Psoas muscle (tissue), 8 donors: ENCODE measurements around the gene MYO9B. TPM values are rescaled to one million over a fixed set of nuclear protein-coding genes. Genes with fewer than 3 reads are reported as not detected.
A peak's percentile ranks its signal among the peaks of the same experiment; 100 is the strongest.

ENCODE experiments used
- ATAC-seq, 4 donors: fragments of 200-7000 bp; cut with Tn5 transposase; one replicate each; pipeline ENCODE4 v1.9.1; 2020; ENCODE audit warnings: moderate library complexity in 3 of 4, mild to moderate bottlenecking in 2 of 4
- DNase-seq, 2 donors: peaks; one replicate each; pipeline ENCODE4 v3.0.0-alpha.2; 2020
- H3K27ac ChIP-seq: fragments of 200-600 bp; one replicate; pipeline ENCODE4 v1.8.0; 2022
- H3K27me3 ChIP-seq, 3 donors: fragments of 200-600 bp in 1 of 3; one replicate each; pipeline versions ENCODE4 v1.6.1 to v1.8.0; 2013 to 2022; ENCODE audit warnings: low read length in 2 of 3, mild to moderate bottlenecking in 2 of 3, moderate library complexity in 1 of 3; ENCODE audit not compliant: insufficient read depth in 3 of 3
- H3K36me3 ChIP-seq, 2 donors: fragments of 200-600 bp in 1 of 2; one replicate each; pipeline versions ENCODE4 v1.6.1 to v1.8.0; 2013 to 2022; ENCODE audit warnings: low read depth in 1 of 2, mild to moderate bottlenecking in 1 of 2, moderate library complexity in 1 of 2; ENCODE audit not compliant: insufficient read depth in 1 of 2
- H3K4me1 ChIP-seq: fragments of 200-600 bp; one replicate; pipeline ENCODE4 v1.8.0; 2022
- H3K4me3 ChIP-seq: fragments of 200-600 bp; one replicate; pipeline ENCODE4 v1.8.0; 2022; ENCODE audit warnings: mild to moderate bottlenecking
- H3K9me3 ChIP-seq: fragments of 200-600 bp; one replicate; pipeline ENCODE4 v1.8.0; 2022
- WGBS, 3 donors: extraction: QIAGEN DNeasy Blood & Tissue Kit; methylation state at CpG; one replicate each; pipeline versions ENCODE4 v1.1.6 to v1.1.7; 2013; 5-methylcytosine and 5-hydroxymethylcytosine counted together
- intact Hi-C, 2 donors: fragments of 100-400 bp; cut with DNase I; formaldehyde crosslinking; loops; one replicate each; pipeline versions ENCODE4 v1.11.0 to v1.14.2; 2022
- polyA plus RNA-seq, 3 donors: library from polyadenylated mRNA; stranded (reverse); fragments of 200-250 nt; gene quantifications; one replicate each; pipeline ENCODE4 v1.2.3, GENCODE V29; 2013
- total RNA-seq, 4 donors: library from RNA; stranded (reverse); fragmentation: NEBNext Ultra II Directional in 2 of 4; extraction: Animal tissue kit (Norgen Biotek cat#: 25700) in 2 of 4; gene quantifications; one replicate each; pipeline versions ENCODE4 v1.2.1 to v1.2.4, GENCODE V29; 2021 to 2023
- TF ChIP-seq, protein P1 (sequence below): fragments of 200-600 bp; IDR thresholded peaks from one replicate; pipeline ENCODE4 v1.8.0; 2022; ENCODE audit warnings: antibody characterized with exemption
- donor health status: healthy with polysubstance abuse.
- donor health status: DM: no; HTN: no; CAD: no; lungs with moderate emphysema.
- donor health status: Bipolar disorder and iron deficiency.
- donor health status: healthy.
- donor health status: DM: yes; HTN: yes; CAD: no.
- donor health status: DM: no; HTN: no; CAD: no.
- donor health status: DM: no; HTN: no; CAD: no.
- donor health status: DM: yes; HTN: yes; CAD: no.

MYO9B gene
- total and polyA plus RNA-seq, 7 donors, result 9.0 to 23.7 (median 15.1) TPM

- intact Hi-C loops, result loop anchor here in 1 of 2 donors (1.0 to 2.0 kb wide), 2 partner anchors 52 to 139 kb away; partner anchors contain the start of genes BABAM1, HAUS8 and MYO9B
- TF ChIP-seq, protein P1, sequence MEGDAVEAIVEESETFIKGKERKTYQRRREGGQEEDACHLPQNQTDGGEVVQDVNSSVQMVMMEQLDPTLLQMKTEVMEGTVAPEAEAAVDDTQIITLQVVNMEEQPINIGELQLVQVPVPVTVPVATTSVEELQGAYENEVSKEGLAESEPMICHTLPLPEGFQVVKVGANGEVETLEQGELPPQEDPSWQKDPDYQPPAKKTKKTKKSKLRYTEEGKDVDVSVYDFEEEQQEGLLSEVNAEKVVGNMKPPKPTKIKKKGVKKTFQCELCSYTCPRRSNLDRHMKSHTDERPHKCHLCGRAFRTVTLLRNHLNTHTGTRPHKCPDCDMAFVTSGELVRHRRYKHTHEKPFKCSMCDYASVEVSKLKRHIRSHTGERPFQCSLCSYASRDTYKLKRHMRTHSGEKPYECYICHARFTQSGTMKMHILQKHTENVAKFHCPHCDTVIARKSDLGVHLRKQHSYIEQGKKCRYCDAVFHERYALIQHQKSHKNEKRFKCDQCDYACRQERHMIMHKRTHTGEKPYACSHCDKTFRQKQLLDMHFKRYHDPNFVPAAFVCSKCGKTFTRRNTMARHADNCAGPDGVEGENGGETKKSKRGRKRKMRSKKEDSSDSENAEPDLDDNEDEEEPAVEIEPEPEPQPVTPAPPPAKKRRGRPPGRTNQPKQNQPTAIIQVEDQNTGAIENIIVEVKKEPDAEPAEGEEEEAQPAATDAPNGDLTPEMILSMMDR, result no peak
- Histone ChIP-seq H3K4me1 (peaks cover 5% of the 10 kb centered on the region), H3K36me3 (peaks cover 9 to 45% of the 10 kb centered on the region in 2 donors), H3K27me3 (no peaks in the 10 kb centered on the region), H3K4me3 (peak overlapping the region; percentile 84), H3K9me3 (no peaks in the 10 kb centered on the region), H3K27ac (peak overlapping the region; percentile 95)
- ATAC-seq (peak in 1 of 4 donors; percentile 2), DNase-seq (no peak)
- 29 to 34% (median 34%) methylated on average over 16 of the region's 16 CpGs for WGBS, 3 donors
These were observed 139.0 kb downstream of the MYO9B start for GRCh38 chr19:17214508-17215126.

DNA sequence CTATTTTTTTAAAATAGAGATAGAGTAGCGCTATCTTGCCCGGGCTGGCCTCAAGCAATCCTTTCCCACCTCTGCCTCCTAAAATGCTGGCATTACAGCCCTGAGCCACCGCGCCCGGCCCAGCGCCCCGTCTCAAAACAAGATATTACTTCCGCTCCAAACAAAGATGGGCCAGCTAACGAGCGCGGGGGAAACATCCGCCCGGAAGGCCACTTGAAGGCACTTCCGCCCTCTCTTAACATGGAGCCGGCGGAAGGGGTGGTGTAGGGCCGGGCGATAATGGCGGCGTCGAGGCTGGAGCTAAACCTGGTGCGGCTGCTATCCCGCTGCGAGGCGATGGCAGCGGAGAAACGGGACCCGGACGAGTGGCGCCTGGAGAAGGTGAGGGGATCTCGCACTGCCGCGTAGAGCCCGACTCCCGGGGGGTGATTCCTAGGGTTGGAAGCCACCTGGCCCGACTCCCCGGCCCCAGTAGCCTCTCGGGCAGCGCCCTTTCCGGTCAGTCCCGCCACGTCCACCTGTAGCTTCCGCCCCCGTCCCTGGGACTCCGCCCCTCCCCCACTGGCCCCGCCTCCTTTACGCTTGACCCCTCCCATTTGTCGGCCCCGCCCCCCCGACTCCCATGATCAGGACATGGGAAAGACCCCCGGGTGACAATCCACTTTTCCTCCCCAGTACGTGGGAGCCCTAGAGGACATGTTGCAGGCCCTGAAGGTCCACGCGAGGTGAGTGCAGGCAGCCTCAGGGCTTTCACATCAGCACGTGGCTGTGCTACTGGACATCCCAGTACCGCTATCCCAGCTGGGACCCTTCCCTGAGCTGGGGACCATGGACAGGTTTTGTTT is 139.8 kb downstream of the MYO9B start, which contains the start of gene USE1:
Gene USE1, plus strand, starts transcription at position 231 of the 845 bp plus-strand sequence. Its CDS starts 49 bp downstream, at position 280.
- DNase-seq, result peak; percentile 90 to 95
- H3K4me1 ChIP-seq, result peaks cover 5% of the 10 kb centered on the region
- intact Hi-C loops, result loop anchor here in 1 of 2 donors (1.0 to 2.0 kb wide), 2 partner anchors 51 to 140 kb away; partner anchors contain the start of genes BABAM1, HAUS8 and MYO9B
- ATAC-seq, result peak; percentile 94 to 97 (median 95)
- peaks cover 9 to 44% of the 10 kb centered on the region in 2 donors for H3K36me3 ChIP-seq
- H3K27ac ChIP-seq, result peak within 1 kb of the TSS; percentile 95
- WGBS, 3 donors, result 3 to 4% (median 3%) methylated on average over 52 to 56 of the region's 56 CpGs
- TF ChIP-seq, protein P1, result no peak
- no peaks in the 10 kb centered on the region for H3K9me3 ChIP-seq
- no peaks in the 10 kb centered on the region for H3K27me3 ChIP-seq
- peak within 1 kb of the TSS; percentile 84 for H3K4me3 ChIP-seq

DNA sequence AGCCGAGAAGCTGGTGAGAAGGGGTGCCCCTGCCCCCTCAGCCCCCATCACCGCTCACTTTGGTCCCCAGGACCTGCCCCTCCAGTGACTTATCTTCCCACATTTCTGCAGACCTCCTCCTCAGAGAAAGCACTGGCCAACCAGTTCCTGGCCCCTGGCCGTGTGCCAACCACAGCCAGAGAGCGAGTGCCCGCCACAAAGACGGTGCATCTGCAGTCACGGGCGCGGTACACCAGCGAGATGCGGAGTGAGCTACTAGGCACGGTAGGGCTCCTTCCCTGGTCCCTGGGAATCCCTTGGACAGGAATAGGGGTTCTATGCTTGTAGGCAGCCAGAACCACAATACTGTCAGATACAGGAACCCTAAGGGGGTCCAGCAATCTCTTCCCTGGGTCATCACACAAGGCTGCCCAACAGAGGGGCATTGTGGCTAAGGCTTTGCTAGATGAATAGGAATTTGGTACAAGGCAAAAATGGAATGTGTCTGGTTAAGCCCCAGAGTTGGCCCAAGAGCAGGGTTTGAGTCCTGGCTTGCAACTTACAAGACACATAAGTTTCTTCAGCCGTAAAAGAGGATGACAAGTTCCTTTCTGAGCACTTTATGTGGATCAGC is 140.6 kb downstream of the MYO9B start:
- H3K4me1 ChIP-seq, result peaks cover 5% of the 10 kb centered on the region
- DNase-seq, result no peak
- peaks cover 9 to 36% of the 10 kb centered on the region in 2 donors for H3K36me3 ChIP-seq
- no peaks in the 10 kb centered on the region for H3K9me3 ChIP-seq
- no peak for ATAC-seq
- intact Hi-C loops, result no loop called here
- peak overlapping the region; percentile 95 for H3K27ac ChIP-seq
- TF ChIP-seq, protein P1, result no peak
- peak overlapping the region; percentile 84 for H3K4me3 ChIP-seq
- 78 to 84% (median 80%) methylated on average over 13 of the region's 13 CpGs for WGBS, 3 donors
- no peaks in the 10 kb centered on the region for H3K27me3 ChIP-seq

- ATAC-seq (no peak), DNase-seq (no peak)
- WGBS, 3 donors, result 97 to 98% (median 97%) methylated on average over 8 of the region's 8 CpGs
- TF ChIP-seq, protein P1, result no peak
- peaks cover 9 to 21% of the 10 kb centered on the region in 2 donors for H3K36me3 ChIP-seq
- no peaks in the 10 kb centered on the region for H3K9me3 ChIP-seq
- no peak overlapping the region for H3K4me3 ChIP-seq
- H3K27me3 ChIP-seq, result no peaks in the 10 kb centered on the region
- intact Hi-C loops, result no loop called here
- H3K4me1 ChIP-seq, result peaks cover 5% of the 10 kb centered on the region
- H3K27ac ChIP-seq, result no peak overlapping the region
These were observed 143.7 kb downstream of the MYO9B start for GRCh38 chr19:17219286-17219685.
